GM10266 (cell line): ENCODE data around the gene SETSIP.
"Not testable (repeated sequence)": the region's sequence is repeated elsewhere in the genome, so short reads cannot be mapped to it uniquely, and the experiment has no call there.

Experiments
- DNase-seq: peaks from one replicate; pipeline ENCODE4 v3.0.0; 2012; ENCODE audit errors: extremely low spot score
- TF ChIP-seq, protein P1 (sequence below): IDR thresholded peaks from 2 replicates; pipeline ENCODE4 v1.5.1; 2012; ENCODE audit warnings: mild to moderate bottlenecking, low read depth; ENCODE audit not compliant: control insufficient read depth, insufficient read depth; ENCODE audit errors: missing control alignments

The SETSIP gene

GRCh38 chr1:92031281-92032110 lies 43.7 kb downstream of the SETSIP start:
- DNase-seq = no peak
- TF ChIP-seq, protein P1, sequence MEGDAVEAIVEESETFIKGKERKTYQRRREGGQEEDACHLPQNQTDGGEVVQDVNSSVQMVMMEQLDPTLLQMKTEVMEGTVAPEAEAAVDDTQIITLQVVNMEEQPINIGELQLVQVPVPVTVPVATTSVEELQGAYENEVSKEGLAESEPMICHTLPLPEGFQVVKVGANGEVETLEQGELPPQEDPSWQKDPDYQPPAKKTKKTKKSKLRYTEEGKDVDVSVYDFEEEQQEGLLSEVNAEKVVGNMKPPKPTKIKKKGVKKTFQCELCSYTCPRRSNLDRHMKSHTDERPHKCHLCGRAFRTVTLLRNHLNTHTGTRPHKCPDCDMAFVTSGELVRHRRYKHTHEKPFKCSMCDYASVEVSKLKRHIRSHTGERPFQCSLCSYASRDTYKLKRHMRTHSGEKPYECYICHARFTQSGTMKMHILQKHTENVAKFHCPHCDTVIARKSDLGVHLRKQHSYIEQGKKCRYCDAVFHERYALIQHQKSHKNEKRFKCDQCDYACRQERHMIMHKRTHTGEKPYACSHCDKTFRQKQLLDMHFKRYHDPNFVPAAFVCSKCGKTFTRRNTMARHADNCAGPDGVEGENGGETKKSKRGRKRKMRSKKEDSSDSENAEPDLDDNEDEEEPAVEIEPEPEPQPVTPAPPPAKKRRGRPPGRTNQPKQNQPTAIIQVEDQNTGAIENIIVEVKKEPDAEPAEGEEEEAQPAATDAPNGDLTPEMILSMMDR = no peak

- DNase-seq = no peak
- TF ChIP-seq, protein P1 = no peak
Measured at GRCh38 chr1:92030656-92031107, 44.5 kb downstream of the SETSIP start.

DNA sequence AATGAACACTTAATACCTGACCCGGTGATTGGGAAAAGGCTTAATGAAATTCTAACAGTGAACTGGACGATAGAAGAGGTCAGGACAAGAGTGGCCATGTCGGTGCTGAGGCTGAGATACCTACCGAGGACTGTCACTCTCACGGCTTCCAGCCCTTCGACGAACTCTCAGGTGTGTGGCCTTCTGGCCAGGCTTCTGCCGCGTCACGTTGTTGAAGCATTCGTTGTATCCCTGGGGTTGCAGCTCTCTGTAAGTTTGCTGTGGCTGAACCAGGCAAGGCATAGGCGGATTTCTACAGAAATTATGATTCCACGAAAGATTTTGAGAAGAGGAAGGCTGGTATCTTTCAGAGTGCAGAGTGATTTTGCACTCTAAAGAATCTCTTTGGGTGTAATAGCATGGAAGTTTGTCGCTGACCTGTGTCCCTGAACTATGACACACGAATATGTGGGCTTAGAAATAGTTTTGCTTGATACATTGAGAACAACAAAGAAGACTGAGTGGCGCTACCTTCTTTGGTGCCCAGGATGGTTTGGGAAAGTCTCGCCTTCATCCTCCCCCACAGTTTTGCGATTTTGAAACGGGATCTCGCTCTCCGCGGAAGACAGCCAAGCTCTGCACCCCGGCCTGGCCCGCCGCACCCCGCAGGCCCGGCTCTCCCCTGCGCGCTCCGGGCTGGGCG lies 45.8 kb downstream of the SETSIP start:
- no peak for DNase-seq
- TF ChIP-seq, protein P1 = no peak

GRCh38 chr1:92026806-92027205 lies 48.4 kb downstream of the SETSIP start:
- TF ChIP-seq, protein P1 = no peak
- DNase-seq = no peak

- not testable (repeated sequence) for DNase-seq
Measured at GRCh38 chr1:92026042-92026441, 49.2 kb downstream of the SETSIP start.
